ENCODE results near the gene YTHDF1.

Gene YTHDF1

DNA sequence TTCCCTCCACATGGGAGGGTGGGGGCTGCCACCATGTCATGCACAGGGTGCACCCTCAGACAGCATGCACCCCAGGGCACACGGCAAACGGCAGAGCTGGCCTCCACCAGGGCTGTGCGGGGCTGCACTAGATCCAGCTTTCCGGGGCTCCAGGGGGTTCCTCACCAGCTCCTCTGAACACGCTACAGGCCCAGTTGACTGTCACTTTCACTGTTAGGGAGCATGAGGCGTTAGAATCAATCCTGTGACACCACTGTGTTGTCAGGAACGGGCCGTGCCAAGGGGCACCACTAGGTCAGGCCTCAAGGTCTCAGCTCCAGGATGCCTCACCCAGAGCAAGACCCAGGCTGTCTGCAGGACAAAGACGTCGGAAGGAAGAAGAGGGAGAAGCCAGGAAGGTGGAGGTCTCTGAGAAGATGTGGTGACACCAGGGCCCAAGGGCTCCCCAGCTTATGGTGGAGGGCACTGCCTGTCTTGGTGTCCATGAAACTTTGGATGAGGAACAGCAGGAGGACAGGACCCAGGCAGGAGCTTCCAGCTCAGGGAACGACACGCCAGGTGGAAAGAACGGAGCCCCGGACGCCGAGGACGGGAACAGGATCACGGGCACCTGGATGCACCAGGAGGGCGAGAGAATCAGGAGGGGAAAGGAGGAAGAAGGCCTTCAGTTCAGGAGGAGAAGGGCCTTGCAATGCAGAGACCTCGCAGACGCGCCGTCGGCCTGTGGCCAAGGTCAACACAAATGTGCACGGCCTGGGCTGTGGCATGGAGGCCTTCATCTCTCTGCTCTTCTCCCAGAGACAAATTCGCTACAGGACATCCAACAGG lies 49.5 kb downstream of the YTHDF1 start:
- Histone ChIP-seq H3K27me3 (ENCODE audit: low read depth, low read length) (peaks cover 9% of the 10 kb centered on the region), H3K4me3 (ENCODE audit: low read length) (no peak overlapping the region), H3K27ac (ENCODE audit: low read length) (no peak overlapping the region), H3K9me3 (ENCODE audit: insufficient read depth, low read length) (no peaks in the 10 kb centered on the region), H3K4me1 (ENCODE audit: low read length) (no peaks in the 10 kb centered on the region), H3K4me2 (ENCODE audit: low read length) (no peak overlapping the region), H4K20me1 (ENCODE audit: insufficient read depth, low read length) (0 out of 2 replicates have a peak, but pooled peaks cover 3% of the 10 kb centered on the region), H3K36me3 (replicated peaks; ENCODE audit: low read depth, low read length) (no peaks in the 10 kb centered on the region), H2AFZ (ENCODE audit: low read depth, low read length) (no peak overlapping the region), H3K9ac (ENCODE audit: low read length) (no peak overlapping the region), H3K79me2 (ENCODE audit: low read length) (no peaks in the 10 kb centered on the region)
- TF ChIP-seq EZH2phosphoT487 (IDR thresholded peaks at IDR 0.05; ENCODE audit: low read depth) = no peak
- TF ChIP-seq, protein P1, sequence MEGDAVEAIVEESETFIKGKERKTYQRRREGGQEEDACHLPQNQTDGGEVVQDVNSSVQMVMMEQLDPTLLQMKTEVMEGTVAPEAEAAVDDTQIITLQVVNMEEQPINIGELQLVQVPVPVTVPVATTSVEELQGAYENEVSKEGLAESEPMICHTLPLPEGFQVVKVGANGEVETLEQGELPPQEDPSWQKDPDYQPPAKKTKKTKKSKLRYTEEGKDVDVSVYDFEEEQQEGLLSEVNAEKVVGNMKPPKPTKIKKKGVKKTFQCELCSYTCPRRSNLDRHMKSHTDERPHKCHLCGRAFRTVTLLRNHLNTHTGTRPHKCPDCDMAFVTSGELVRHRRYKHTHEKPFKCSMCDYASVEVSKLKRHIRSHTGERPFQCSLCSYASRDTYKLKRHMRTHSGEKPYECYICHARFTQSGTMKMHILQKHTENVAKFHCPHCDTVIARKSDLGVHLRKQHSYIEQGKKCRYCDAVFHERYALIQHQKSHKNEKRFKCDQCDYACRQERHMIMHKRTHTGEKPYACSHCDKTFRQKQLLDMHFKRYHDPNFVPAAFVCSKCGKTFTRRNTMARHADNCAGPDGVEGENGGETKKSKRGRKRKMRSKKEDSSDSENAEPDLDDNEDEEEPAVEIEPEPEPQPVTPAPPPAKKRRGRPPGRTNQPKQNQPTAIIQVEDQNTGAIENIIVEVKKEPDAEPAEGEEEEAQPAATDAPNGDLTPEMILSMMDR (IDR thresholded peaks at IDR 0.05; ENCODE audit: low read depth, low read length) = no peak

DNA sequence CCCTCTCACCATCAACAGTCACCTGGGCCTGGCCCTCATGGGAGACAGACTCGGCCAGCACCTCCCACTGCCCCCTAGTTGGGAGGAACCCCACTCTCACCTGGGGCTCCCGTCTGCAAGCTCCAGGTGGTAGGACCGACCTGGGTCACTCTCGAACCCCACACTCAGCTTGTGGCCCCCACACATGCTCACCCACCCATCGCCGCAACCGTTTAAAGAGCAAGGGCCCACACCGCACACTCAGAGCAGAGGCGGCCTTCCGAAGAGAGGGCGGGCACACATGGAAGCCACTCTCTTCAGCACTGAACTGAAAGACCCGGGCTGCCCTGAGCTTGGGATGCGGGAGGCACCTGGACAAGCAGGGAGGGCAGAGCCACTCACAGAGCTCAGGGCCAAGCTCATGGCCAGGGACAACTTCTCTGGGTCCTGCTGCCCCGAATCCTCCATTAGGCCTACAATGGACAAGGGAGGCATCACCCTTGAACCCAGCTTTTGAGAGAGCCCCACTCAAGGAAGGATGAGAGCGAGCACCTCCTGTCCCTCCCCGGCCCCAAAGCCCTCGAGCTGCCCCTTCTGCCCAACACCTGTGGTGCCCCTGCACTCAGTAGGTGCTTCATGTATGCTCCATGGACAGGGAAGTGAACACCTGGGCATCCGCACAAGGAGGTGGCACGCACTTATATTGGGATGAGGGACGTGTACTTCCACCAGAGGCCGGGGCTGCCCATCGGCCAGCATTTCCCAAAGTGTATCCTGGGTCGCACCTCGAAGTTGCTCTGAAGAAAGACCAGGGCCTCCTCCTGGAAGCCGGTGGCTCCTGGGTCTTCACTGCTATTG lies 50.4 kb downstream of the YTHDF1 start:
- no peak overlapping the region for H2AFZ ChIP-seq (ENCODE audit: low read depth, low read length)
- H3K9ac ChIP-seq (ENCODE audit: low read length) = no peak overlapping the region
- H3K4me3 ChIP-seq (ENCODE audit: low read length) = no peak overlapping the region
- H3K36me3 ChIP-seq (replicated peaks; ENCODE audit: low read depth, low read length) = no peaks in the 10 kb centered on the region
- H3K79me2 ChIP-seq (ENCODE audit: low read length) = no peaks in the 10 kb centered on the region
- TF ChIP-seq, protein P1 (IDR thresholded peaks at IDR 0.05; ENCODE audit: low read depth, low read length) = no peak
- no peaks in the 10 kb centered on the region for H3K9me3 ChIP-seq (ENCODE audit: insufficient read depth, low read length)
- H3K27me3 ChIP-seq (ENCODE audit: low read depth, low read length) = peaks cover 7% of the 10 kb centered on the region; the same call in 1 of the 2 replicates
- H3K27ac ChIP-seq (ENCODE audit: low read length) = no peak overlapping the region
- H3K4me1 ChIP-seq (ENCODE audit: low read length) = no peaks in the 10 kb centered on the region
- 0 out of 2 replicates have a peak, but pooled peaks cover 3% of the 10 kb centered on the region for H4K20me1 ChIP-seq (ENCODE audit: insufficient read depth, low read length)
- H3K4me2 ChIP-seq (ENCODE audit: low read length) = no peak overlapping the region

DNA sequence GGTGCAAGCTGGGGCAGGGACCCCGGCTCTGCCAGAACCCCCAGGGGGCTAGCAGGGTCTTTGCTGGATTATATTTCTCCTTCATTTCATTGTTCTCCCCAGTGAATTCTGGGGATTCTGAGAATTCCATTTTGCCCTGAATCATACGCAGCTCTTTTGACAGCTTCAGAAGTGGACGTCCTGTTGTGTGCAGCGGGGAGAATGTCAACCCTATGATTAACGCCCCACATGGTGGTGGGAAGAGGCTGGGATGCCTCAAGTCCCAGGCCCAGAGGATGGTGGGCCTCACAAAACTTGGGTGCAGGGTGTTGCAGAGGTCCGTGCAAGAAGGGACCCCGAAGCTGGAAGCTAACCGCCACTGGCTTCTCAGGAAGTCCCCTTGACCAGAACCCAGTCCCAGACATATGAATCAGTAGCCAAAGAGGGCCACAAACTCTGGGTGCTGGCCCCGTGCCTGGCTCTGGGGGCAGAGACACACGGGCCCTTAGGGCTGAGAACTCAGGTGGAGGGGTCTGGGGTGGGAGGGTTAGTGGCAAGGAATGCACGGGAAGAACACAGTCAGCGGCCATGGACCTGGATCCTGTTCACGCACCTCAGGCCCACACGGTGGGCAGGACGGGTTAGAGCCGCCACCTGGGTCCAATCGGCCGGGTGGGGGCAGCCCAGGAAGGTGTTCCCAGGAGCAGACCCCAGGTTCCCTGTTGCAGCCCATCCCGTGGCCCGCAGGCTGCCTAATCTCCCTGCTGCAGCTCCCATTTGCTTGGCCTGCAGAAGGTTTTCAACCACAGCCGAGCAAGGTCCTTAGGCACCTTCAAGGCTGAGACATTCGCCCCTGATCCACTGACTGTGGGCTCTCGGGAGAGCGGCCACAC lies 51.2 kb downstream of the YTHDF1 start:
- no peak overlapping the region for H3K4me3 ChIP-seq (ENCODE audit: low read length)
- no peak overlapping the region for H3K9ac ChIP-seq (ENCODE audit: low read length)
- peaks cover 7% of the 10 kb centered on the region; the same call in 1 of the 2 replicates for H3K27me3 ChIP-seq (ENCODE audit: low read depth, low read length)
- H3K4me1 ChIP-seq (ENCODE audit: low read length) = no peaks in the 10 kb centered on the region
- H3K27ac ChIP-seq (ENCODE audit: low read length) = no peak overlapping the region
- H3K79me2 ChIP-seq (ENCODE audit: low read length) = no peaks in the 10 kb centered on the region
- TF ChIP-seq, protein P1 (IDR thresholded peaks at IDR 0.05; ENCODE audit: low read depth, low read length) = no peak
- no peak for TF ChIP-seq EZH2phosphoT487 (IDR thresholded peaks at IDR 0.05; ENCODE audit: low read depth)
- H3K9me3 ChIP-seq (ENCODE audit: insufficient read depth, low read length) = no peaks in the 10 kb centered on the region
- no peaks in the 10 kb centered on the region for H3K36me3 ChIP-seq (replicated peaks; ENCODE audit: low read depth, low read length)
- H3K4me2 ChIP-seq (ENCODE audit: low read length) = no peak overlapping the region
- 0 out of 2 replicates have a peak, but pooled peaks cover 3% of the 10 kb centered on the region for H4K20me1 ChIP-seq (ENCODE audit: insufficient read depth, low read length)
- no peak overlapping the region for H2AFZ ChIP-seq (ENCODE audit: low read depth, low read length)

Measured in OCI-LY3 (cell line).